Liver (tissue), 9 donors: ENCODE data around the gene PARD3B. TPM values are rescaled to one million over a fixed set of nuclear protein-coding genes. Genes with fewer than 3 reads are reported as not detected.

ENCODE experiments used
- DNase-seq: peaks from one replicate; pipeline ENCODE4 v3.0.0-alpha.2; 2017; ENCODE audit warnings: low spot score
- H3K27ac ChIP-seq, 2 donors: one replicate each; pipeline ENCODE4 v1.7.0; 2013; ENCODE audit warnings: inconsistent platforms in 2 of 2, low read length in 2 of 2, control low read depth in 1 of 2, low read depth in 1 of 2, mild to moderate bottlenecking in 1 of 2
- H3K27me3 ChIP-seq, 4 donors: one replicate each; pipeline versions ENCODE4 v1.6.1 to v1.7.0; 2013; ENCODE audit warnings: low read length in 3 of 4, inconsistent platforms in 1 of 4, mild to moderate bottlenecking in 1 of 4, moderate library complexity in 1 of 4; ENCODE audit not compliant: control insufficient read depth in 4 of 4, insufficient read depth in 4 of 4
- H3K36me3 ChIP-seq, 4 donors: one replicate each; pipeline versions ENCODE4 v1.6.1 to v1.7.0; 2013; ENCODE audit warnings: low read length in 3 of 4, mild to moderate bottlenecking in 3 of 4, low read depth in 1 of 4, moderate library complexity in 1 of 4; ENCODE audit not compliant: control insufficient read depth in 4 of 4, insufficient read depth in 3 of 4
- H3K4me1 ChIP-seq, 4 donors: one replicate each; pipeline versions ENCODE4 v1.6.1 to v1.7.0; 2013; ENCODE audit warnings: low read length in 3 of 4, mild to moderate bottlenecking in 3 of 4, moderate library complexity in 1 of 4; ENCODE audit not compliant: control insufficient read depth in 4 of 4, insufficient read depth in 4 of 4
- H3K4me3 ChIP-seq, 3 donors: one replicate each; pipeline versions ENCODE4 v1.6.1 to v1.7.0; 2013; ENCODE audit warnings: low read length in 3 of 3, control low read depth in 1 of 3, low read depth in 1 of 3, mild to moderate bottlenecking in 1 of 3
- H3K9ac ChIP-seq, 2 donors: one replicate each; pipeline ENCODE4 v1.7.0; 2013; ENCODE audit warnings: low read length in 2 of 2, mild to moderate bottlenecking in 2 of 2, moderate library complexity in 2 of 2, control low read depth in 1 of 2, low read depth in 1 of 2
- H3K9me3 ChIP-seq, 4 donors: one replicate each; pipeline versions ENCODE4 v1.6.1 to v1.7.0; 2013; ENCODE audit warnings: low read length in 3 of 4; ENCODE audit not compliant: control insufficient read depth in 4 of 4
- EGR1 ChIP-seq, 2 donors: IDR thresholded peaks; 2 replicates each; pipeline ENCODE4 v1.6.1; 2016 to 2018; ENCODE audit warnings: antibody characterized with exemption in 2 of 2, low read depth in 2 of 2
- FOXA2 ChIP-seq: IDR thresholded peaks from 2 replicates; pipeline ENCODE4 v1.6.1; 2016; ENCODE audit warnings: antibody characterized with exemption
- GABPA ChIP-seq, 2 donors: IDR thresholded peaks in 1 of 2; conservative IDR thresholded peaks in 1 of 2; 2 replicates each; pipeline ENCODE4 v1.6.1; 2016; ENCODE audit warnings: antibody characterized with exemption in 2 of 2, mild to moderate bottlenecking in 1 of 2, moderate library complexity in 1 of 2
- HNF4G ChIP-seq: IDR thresholded peaks from 2 replicates; pipeline ENCODE4 v1.6.1; 2016; ENCODE audit warnings: antibody characterized with exemption
- JUND ChIP-seq, 2 donors: IDR thresholded peaks; 2 replicates each; pipeline ENCODE4 v1.6.1; 2016; ENCODE audit warnings: antibody characterized with exemption in 2 of 2
- NR2F2 ChIP-seq: IDR thresholded peaks from 2 replicates; pipeline ENCODE4 v1.6.1; 2016; ENCODE audit warnings: antibody characterized with exemption
- RAD21 ChIP-seq, 2 donors: IDR thresholded peaks; 2 replicates each; pipeline ENCODE4 v1.6.1; 2016; ENCODE audit warnings: antibody characterized with exemption in 2 of 2, mild to moderate bottlenecking in 2 of 2
- RXRA ChIP-seq, 2 donors: IDR thresholded peaks; 2 replicates each; pipeline ENCODE4 v1.6.1; 2017 to 2018; ENCODE audit warnings: antibody characterized with exemption in 2 of 2, mild to moderate bottlenecking in 1 of 2
- TAF1 ChIP-seq: conservative IDR thresholded peaks from 2 replicates; pipeline ENCODE4 v1.6.1; 2016; ENCODE audit warnings: antibody characterized with exemption, mild to moderate bottlenecking
- YY1 ChIP-seq: IDR thresholded peaks from 2 replicates; pipeline ENCODE4 v1.6.1; 2016; ENCODE audit warnings: antibody characterized with exemption, mild to moderate bottlenecking
- WGBS: extraction: QIAGEN DNeasy Blood & Tissue Kit; methylation state at CpG from one replicate; pipeline ENCODE4 v1.1.7; 2013; 5-methylcytosine and 5-hydroxymethylcytosine counted together
- polyA plus RNA-seq, 2 donors: library from polyadenylated mRNA; stranded (reverse) in 1 of 2; unstranded in 1 of 2; fragments of 200-250 nt in 1 of 2; fragments of >200 nt in 1 of 2; fragmentation: Nextera tagmentation in 1 of 2; extraction: Ambion mirVana in 1 of 2; gene quantifications; one replicate each; pipeline versions ENCODE4 v1.2.1 to v1.2.3, GENCODE V29; 2013 to 2015
- total RNA-seq, 2 donors: library from RNA; depleted of rRNA; stranded (reverse); fragments of >200 nt; gene quantifications; one replicate each; pipeline ENCODE4 v1.2.3, GENCODE V29; 2014
- TF ChIP-seq, protein P1 (sequence below): IDR thresholded peaks from 2 replicates; pipeline ENCODE4 v1.6.1; 2016; ENCODE audit warnings: antibody characterized with exemption
- TF ChIP-seq, protein P2 (sequence below): IDR thresholded peaks from 2 replicates; pipeline ENCODE4 v1.6.1; 2016; ENCODE audit warnings: antibody characterized with exemption
- TF ChIP-seq, protein P3 (sequence below): IDR thresholded peaks from 2 replicates; pipeline ENCODE4 v1.6.1; 2016; ENCODE audit warnings: antibody characterized with exemption
- TF ChIP-seq, protein P4 (sequence below): IDR thresholded peaks from 2 replicates; pipeline ENCODE4 v1.6.1; 2016; ENCODE audit warnings: antibody characterized with exemption, mild to moderate bottlenecking
- TF ChIP-seq, protein P5 (sequence below): fragments of 150-350 bp; IDR thresholded peaks from 2 replicates; pipeline ENCODE4 v1.5.1; 2017; ENCODE audit warnings: improper control_type of control experiment, low read depth, low read length; ENCODE audit not compliant: missing input control
- donor health status: healthy.
- donor health status: healthy.
- donor health status: healthy.
- donor health status: healthy.
- donor health status: healthy.

The PARD3B gene
- total and polyA plus RNA-seq, 4 donors, result 1.1 to 10.3 (median 3.7) TPM

DNA sequence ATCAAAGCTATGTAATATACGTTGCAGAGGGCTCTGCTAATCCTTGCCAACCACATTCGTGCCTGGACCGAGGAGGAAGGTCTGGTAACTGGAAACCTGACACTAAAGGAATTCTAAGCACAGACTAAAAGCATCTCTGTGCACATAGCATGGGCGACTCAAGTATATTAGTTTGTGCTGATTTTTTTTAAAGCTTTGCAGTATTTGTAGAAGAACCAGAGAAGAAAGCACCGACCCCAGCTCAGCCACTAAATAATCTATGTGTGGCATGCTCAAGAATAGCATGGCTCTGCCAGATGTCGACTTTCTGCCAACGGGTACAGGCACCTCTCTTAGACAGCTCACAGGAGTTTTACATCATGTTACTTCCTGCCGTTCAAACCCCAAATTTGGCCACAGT lies 1063.8 kb downstream of the PARD3B start:
- no peaks in the 10 kb centered on the region for H3K27me3 ChIP-seq
- WGBS, result 79% methylated on average over 8 of the region's 8 CpGs
- no peak for DNase-seq
- no peaks in the 10 kb centered on the region for H3K36me3 ChIP-seq
- no peak overlapping the region for H3K9ac ChIP-seq
- H3K27ac ChIP-seq, result no peak overlapping the region
- H3K4me3 ChIP-seq, result no peak overlapping the region
- no peaks in the 10 kb centered on the region for H3K9me3 ChIP-seq
- TF ChIP-seq GABPA (IDR thresholded peaks at IDR 0.05 in 1 of 2, conservative IDR thresholded peaks at IDR 0.05 in 1 of 2) (no peak), JUND (IDR thresholded peaks at IDR 0.05) (no peak), FOXA2 (no peak), HNF4G (no peak), NR2F2 (no peak)
- no peaks in the 10 kb centered on the region for H3K4me1 ChIP-seq

DNA sequence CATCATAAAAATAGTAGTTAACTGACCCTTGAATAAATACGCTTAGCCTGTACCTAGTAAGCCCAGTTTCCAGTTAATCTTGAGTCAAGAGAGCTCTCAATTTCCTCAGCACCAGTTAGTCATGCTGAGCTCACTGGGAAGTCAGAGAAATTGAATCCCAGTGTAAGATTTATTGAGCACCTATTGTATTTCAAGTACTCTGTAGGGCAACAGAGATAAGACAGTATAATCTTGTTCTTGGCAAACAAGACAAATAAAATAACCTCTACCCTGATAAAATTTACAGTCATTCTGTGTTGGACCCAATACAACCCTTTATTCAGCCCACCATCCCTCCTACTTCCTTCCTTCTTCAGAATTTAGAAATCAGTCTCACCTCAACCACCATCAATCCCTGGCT lies 1065.2 kb downstream of the PARD3B start:
- no peak for DNase-seq
- TF ChIP-seq HNF4G (no peak), GABPA (IDR thresholded peaks at IDR 0.05 in 1 of 2, conservative IDR thresholded peaks at IDR 0.05 in 1 of 2) (no peak), YY1 (no peak), RXRA (IDR thresholded peaks at IDR 0.05) (no peak), RAD21 (IDR thresholded peaks at IDR 0.05) (no peak), EGR1 (IDR thresholded peaks at IDR 0.05; ENCODE audit: low read depth in 2 of 2) (no peak)
- TF ChIP-seq, protein P1, sequence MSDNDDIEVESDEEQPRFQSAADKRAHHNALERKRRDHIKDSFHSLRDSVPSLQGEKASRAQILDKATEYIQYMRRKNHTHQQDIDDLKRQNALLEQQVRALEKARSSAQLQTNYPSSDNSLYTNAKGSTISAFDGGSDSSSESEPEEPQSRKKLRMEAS, result no peak
- TF ChIP-seq, protein P2, sequence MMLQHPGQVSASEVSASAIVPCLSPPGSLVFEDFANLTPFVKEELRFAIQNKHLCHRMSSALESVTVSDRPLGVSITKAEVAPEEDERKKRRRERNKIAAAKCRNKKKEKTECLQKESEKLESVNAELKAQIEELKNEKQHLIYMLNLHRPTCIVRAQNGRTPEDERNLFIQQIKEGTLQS, result no peak
- TF ChIP-seq, protein P3, sequence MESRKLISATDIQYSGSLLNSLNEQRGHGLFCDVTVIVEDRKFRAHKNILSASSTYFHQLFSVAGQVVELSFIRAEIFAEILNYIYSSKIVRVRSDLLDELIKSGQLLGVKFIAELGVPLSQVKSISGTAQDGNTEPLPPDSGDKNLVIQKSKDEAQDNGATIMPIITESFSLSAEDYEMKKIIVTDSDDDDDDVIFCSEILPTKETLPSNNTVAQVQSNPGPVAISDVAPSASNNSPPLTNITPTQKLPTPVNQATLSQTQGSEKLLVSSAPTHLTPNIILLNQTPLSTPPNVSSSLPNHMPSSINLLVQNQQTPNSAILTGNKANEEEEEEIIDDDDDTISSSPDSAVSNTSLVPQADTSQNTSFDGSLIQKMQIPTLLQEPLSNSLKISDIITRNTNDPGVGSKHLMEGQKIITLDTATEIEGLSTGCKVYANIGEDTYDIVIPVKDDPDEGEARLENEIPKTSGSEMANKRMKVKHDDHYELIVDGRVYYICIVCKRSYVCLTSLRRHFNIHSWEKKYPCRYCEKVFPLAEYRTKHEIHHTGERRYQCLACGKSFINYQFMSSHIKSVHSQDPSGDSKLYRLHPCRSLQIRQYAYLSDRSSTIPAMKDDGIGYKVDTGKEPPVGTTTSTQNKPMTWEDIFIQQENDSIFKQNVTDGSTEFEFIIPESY, result no peak
- TF ChIP-seq, protein P4, sequence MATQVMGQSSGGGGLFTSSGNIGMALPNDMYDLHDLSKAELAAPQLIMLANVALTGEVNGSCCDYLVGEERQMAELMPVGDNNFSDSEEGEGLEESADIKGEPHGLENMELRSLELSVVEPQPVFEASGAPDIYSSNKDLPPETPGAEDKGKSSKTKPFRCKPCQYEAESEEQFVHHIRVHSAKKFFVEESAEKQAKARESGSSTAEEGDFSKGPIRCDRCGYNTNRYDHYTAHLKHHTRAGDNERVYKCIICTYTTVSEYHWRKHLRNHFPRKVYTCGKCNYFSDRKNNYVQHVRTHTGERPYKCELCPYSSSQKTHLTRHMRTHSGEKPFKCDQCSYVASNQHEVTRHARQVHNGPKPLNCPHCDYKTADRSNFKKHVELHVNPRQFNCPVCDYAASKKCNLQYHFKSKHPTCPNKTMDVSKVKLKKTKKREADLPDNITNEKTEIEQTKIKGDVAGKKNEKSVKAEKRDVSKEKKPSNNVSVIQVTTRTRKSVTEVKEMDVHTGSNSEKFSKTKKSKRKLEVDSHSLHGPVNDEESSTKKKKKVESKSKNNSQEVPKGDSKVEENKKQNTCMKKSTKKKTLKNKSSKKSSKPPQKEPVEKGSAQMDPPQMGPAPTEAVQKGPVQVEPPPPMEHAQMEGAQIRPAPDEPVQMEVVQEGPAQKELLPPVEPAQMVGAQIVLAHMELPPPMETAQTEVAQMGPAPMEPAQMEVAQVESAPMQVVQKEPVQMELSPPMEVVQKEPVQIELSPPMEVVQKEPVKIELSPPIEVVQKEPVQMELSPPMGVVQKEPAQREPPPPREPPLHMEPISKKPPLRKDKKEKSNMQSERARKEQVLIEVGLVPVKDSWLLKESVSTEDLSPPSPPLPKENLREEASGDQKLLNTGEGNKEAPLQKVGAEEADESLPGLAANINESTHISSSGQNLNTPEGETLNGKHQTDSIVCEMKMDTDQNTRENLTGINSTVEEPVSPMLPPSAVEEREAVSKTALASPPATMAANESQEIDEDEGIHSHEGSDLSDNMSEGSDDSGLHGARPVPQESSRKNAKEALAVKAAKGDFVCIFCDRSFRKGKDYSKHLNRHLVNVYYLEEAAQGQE, result no peak
- H3K9ac ChIP-seq, result no peak overlapping the region
- no peaks in the 10 kb centered on the region for H3K36me3 ChIP-seq
- 98% methylated on average over 1 of the region's 1 CpG for WGBS
- H3K9me3 ChIP-seq, result no peaks in the 10 kb centered on the region
- no peaks in the 10 kb centered on the region for H3K4me1 ChIP-seq
- no peak overlapping the region for H3K27ac ChIP-seq
- H3K27me3 ChIP-seq, result no peaks in the 10 kb centered on the region
- no peak overlapping the region for H3K4me3 ChIP-seq

DNA sequence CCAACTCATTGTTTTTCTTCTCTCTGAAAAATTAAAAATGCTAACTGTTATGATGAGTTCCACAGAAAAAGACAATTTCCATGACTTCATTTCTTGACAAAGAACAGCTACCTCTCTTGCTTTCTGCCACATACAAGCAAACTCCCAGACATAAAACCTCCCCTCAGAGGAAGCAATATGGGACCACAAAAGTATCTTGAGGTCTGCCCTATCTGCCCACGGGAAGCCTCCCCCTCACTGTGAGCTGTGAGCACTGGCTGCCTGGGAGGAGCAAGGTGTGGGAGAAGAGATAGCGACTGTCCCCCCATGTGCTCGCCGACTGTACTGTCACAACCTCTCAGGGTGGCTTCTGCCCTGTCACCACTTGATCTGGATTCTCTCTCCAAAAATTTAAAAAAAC lies 1067.4 kb downstream of the PARD3B start:
- Histone ChIP-seq H3K9me3 (no peaks in the 10 kb centered on the region), H3K36me3 (no peaks in the 10 kb centered on the region), H3K9ac (no peak overlapping the region), H3K27me3 (no peaks in the 10 kb centered on the region), H3K4me1 (no peaks in the 10 kb centered on the region), H3K27ac (no peak overlapping the region), H3K4me3 (no peak overlapping the region)
- no peak for TF ChIP-seq TAF1
- TF ChIP-seq, protein P5, sequence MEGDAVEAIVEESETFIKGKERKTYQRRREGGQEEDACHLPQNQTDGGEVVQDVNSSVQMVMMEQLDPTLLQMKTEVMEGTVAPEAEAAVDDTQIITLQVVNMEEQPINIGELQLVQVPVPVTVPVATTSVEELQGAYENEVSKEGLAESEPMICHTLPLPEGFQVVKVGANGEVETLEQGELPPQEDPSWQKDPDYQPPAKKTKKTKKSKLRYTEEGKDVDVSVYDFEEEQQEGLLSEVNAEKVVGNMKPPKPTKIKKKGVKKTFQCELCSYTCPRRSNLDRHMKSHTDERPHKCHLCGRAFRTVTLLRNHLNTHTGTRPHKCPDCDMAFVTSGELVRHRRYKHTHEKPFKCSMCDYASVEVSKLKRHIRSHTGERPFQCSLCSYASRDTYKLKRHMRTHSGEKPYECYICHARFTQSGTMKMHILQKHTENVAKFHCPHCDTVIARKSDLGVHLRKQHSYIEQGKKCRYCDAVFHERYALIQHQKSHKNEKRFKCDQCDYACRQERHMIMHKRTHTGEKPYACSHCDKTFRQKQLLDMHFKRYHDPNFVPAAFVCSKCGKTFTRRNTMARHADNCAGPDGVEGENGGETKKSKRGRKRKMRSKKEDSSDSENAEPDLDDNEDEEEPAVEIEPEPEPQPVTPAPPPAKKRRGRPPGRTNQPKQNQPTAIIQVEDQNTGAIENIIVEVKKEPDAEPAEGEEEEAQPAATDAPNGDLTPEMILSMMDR, result no peak
- no peak for TF ChIP-seq RAD21 (IDR thresholded peaks at IDR 0.05)
- TF ChIP-seq HNF4G, result no peak
- no peak for TF ChIP-seq JUND (IDR thresholded peaks at IDR 0.05)
- TF ChIP-seq, protein P3, result no peak
- TF ChIP-seq EGR1 (IDR thresholded peaks at IDR 0.05; ENCODE audit: low read depth in 2 of 2), result no peak
- TF ChIP-seq FOXA2, result no peak
- no peak for TF ChIP-seq RXRA (IDR thresholded peaks at IDR 0.05)
- no peak for DNase-seq
- WGBS, result 68% methylated on average over 4 of the region's 4 CpGs
